ENCODE measurements around the gene APOE. TPM values are rescaled to one million over a fixed set of nuclear protein-coding genes. Genes with fewer than 3 reads are reported as not detected.

Gene APOE
- total RNA-seq, 1 donor, result 1.6 TPM

GRCh38 chr19:44903216-44903601, 2.4 kb upstream of the APOE start:
- DNase-seq (ENCODE audit: low read depth), result no peak
- TF ChIP-seq CTCF (IDR thresholded peaks at IDR 0.05; ENCODE audit: insufficient read depth, low read length), result no peak
- H3K4me3 ChIP-seq (ENCODE audit: low read depth, low read length), result no peak overlapping the region

DNA sequence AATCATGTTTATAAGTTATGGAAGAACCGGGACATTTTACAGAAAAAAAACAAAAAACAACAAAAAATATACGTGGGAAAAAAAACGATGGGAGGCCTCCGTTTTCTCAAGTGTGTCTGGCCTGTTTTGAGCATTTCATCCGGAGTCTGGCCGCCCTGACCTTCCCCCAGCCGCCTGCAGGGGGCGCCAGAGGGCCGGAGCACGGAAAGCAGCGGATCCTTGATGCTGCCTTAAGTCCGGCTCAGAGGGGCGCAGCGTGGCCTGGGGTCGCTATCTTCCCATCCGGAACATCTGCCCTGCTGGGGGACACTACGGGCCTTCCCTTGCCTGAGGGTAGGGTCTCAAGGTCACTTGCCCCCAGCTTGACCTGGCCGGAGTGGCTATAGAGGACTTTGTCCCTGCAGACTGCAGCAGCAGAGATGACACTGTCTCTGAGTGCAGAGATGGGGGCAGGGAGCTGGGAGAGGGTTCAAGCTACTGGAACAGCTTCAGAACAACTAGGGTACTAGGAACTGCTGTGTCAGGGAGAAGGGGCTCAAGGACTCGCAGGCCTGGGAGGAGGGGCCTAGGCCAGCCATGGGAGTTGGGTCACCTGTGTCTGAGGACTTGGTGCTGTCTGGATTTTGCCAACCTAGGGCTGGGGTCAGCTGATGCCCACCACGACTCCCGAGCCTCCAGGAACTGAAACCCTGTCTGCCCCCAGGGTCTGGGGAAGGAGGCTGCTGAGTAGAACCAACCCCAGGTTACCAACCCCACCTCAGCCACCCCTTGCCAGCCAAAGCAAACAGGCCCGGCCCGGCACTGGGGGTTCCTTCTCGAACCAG, 1.8 kb upstream of the APOE start:
- peak; percentile 63 for DNase-seq (ENCODE audit: low read depth)
- TF ChIP-seq CTCF (IDR thresholded peaks at IDR 0.05; ENCODE audit: insufficient read depth, low read length), result peak; percentile 99
- H3K4me3 ChIP-seq (ENCODE audit: low read depth, low read length), result no peak overlapping the region

- TF ChIP-seq CTCF (IDR thresholded peaks at IDR 0.05; ENCODE audit: insufficient read depth, low read length), result peak; percentile 13
- H3K4me3 ChIP-seq (ENCODE audit: low read depth, low read length), result no peak overlapping the region
- DNase-seq (ENCODE audit: low read depth), result no peak
Observed at GRCh38 chr19:44904426-44904994, 1.1 kb upstream of the APOE start.

DNA sequence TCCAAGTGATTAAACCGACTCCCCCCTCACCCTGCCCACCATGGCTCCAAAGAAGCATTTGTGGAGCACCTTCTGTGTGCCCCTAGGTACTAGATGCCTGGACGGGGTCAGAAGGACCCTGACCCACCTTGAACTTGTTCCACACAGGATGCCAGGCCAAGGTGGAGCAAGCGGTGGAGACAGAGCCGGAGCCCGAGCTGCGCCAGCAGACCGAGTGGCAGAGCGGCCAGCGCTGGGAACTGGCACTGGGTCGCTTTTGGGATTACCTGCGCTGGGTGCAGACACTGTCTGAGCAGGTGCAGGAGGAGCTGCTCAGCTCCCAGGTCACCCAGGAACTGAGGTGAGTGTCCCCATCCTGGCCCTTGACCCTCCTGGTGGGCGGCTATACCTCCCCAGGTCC, 2.0 kb downstream of the APOE start:
- no peak overlapping the region for H3K4me3 ChIP-seq (ENCODE audit: low read depth, low read length)
- TF ChIP-seq CTCF (IDR thresholded peaks at IDR 0.05; ENCODE audit: insufficient read depth, low read length), result no peak
- no peak for DNase-seq (ENCODE audit: low read depth)

DNA sequence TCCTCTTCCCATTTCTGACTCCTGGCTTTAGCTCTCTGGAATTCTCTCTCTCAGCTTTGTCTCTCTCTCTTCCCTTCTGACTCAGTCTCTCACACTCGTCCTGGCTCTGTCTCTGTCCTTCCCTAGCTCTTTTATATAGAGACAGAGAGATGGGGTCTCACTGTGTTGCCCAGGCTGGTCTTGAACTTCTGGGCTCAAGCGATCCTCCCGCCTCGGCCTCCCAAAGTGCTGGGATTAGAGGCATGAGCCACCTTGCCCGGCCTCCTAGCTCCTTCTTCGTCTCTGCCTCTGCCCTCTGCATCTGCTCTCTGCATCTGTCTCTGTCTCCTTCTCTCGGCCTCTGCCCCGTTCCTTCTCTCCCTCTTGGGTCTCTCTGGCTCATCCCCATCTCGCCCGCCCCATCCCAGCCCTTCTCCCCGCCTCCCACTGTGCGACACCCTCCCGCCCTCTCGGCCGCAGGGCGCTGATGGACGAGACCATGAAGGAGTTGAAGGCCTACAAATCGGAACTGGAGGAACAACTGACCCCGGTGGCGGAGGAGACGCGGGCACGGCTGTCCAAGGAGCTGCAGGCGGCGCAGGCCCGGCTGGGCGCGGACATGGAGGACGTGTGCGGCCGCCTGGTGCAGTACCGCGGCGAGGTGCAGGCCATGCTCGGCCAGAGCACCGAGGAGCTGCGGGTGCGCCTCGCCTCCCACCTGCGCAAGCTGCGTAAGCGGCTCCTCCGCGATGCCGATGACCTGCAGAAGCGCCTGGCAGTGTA, 2.7 kb downstream of the APOE start:
- H3K4me3 ChIP-seq (ENCODE audit: low read depth, low read length), result no peak overlapping the region
- no peak for TF ChIP-seq CTCF (IDR thresholded peaks at IDR 0.05; ENCODE audit: insufficient read depth, low read length)
- no peak for DNase-seq (ENCODE audit: low read depth)

GRCh38 chr19:44908836-44909261, 3.3 kb downstream of the APOE start:
- DNase-seq (ENCODE audit: low read depth), result no peak
- no peak for TF ChIP-seq CTCF (IDR thresholded peaks at IDR 0.05; ENCODE audit: insufficient read depth, low read length)
- H3K4me3 ChIP-seq (ENCODE audit: low read depth, low read length), result no peak overlapping the region
